Neutrophil (primary cell): ENCODE results near the gene METTL25.

Experiments
- H3K27ac ChIP-seq: fragments of 200-600 bp; sonication (generic); 2 replicates; pipeline ENCODE4 v1.5.1; 2016; ENCODE audit warnings: mild to moderate bottlenecking, moderate library complexity
- H3K27me3 ChIP-seq: fragments of 200-600 bp; sonication (generic); 2 replicates; pipeline ENCODE4 v1.6.0; 2016; ENCODE audit warnings: mild to moderate bottlenecking
- H3K36me3 ChIP-seq: fragments of 200-600 bp; sonication (generic); 2 replicates; pipeline ENCODE4 v1.5.1; 2017
- H3K4me1 ChIP-seq, 2 experiments: fragments of 200-600 bp in 1 of 2; sonication (generic) in 1 of 2; 1 replicate in 1 of 2; 2 replicates in 1 of 2; pipeline versions ENCODE4 v1.5.1 to v1.6.1; 2013 to 2016; ENCODE audit warnings: low read depth in 1 of 2, low read length in 1 of 2, mild to moderate bottlenecking in 1 of 2, moderate library complexity in 1 of 2; ENCODE audit not compliant: control insufficient read depth in 1 of 2, insufficient read depth in 1 of 2
- H3K4me3 ChIP-seq, 2 experiments: fragments of 200-600 bp in 1 of 2; sonication (generic) in 1 of 2; 1 replicate in 1 of 2; 2 replicates in 1 of 2; pipeline ENCODE4 v1.5.1; 2013 to 2016; ENCODE audit warnings: low read depth in 1 of 2, low read length in 1 of 2, mild to moderate bottlenecking in 1 of 2, moderate library complexity in 1 of 2
- H3K9me3 ChIP-seq: fragments of 200-600 bp; sonication (generic); 2 replicates; pipeline ENCODE4 v1.5.1; 2016
- TF ChIP-seq, protein P1 (sequence below): fragments of 200-600 bp; sonication (generic); IDR thresholded peaks from 2 replicates; pipeline ENCODE4 v1.5.1; 2016; ENCODE audit warnings: antibody characterized with exemption

The METTL25 gene

DNA sequence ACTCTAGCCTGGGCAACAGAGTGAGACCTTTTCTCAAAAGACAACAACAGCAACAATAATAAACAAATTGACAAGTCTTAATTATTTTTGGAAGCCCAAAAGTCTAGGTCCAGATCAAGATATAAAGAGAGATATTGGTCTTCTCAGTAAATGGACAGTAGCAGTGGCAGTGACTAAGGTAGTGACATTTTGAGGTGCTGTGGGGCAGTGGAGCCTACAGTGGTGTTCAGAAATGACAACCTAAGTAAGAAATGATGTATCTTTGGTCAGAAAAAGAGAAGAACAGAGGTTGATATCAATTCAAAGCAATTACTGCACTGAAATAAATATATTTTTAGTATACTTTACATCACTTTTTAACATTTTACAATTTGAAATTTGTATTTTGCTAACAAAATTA lies 20.7 kb downstream of the METTL25 start:
- H3K27me3 ChIP-seq: no peaks in the 10 kb centered on the region
- TF ChIP-seq, protein P1, sequence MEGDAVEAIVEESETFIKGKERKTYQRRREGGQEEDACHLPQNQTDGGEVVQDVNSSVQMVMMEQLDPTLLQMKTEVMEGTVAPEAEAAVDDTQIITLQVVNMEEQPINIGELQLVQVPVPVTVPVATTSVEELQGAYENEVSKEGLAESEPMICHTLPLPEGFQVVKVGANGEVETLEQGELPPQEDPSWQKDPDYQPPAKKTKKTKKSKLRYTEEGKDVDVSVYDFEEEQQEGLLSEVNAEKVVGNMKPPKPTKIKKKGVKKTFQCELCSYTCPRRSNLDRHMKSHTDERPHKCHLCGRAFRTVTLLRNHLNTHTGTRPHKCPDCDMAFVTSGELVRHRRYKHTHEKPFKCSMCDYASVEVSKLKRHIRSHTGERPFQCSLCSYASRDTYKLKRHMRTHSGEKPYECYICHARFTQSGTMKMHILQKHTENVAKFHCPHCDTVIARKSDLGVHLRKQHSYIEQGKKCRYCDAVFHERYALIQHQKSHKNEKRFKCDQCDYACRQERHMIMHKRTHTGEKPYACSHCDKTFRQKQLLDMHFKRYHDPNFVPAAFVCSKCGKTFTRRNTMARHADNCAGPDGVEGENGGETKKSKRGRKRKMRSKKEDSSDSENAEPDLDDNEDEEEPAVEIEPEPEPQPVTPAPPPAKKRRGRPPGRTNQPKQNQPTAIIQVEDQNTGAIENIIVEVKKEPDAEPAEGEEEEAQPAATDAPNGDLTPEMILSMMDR: no peak
- no peaks in the 10 kb centered on the region for H3K36me3 ChIP-seq
- H3K27ac ChIP-seq: no peak overlapping the region
- no peaks in the 10 kb centered on the region for H3K4me1 ChIP-seq
- H3K9me3 ChIP-seq: no peaks in the 10 kb centered on the region
- no peak overlapping the region for H3K4me3 ChIP-seq

DNA sequence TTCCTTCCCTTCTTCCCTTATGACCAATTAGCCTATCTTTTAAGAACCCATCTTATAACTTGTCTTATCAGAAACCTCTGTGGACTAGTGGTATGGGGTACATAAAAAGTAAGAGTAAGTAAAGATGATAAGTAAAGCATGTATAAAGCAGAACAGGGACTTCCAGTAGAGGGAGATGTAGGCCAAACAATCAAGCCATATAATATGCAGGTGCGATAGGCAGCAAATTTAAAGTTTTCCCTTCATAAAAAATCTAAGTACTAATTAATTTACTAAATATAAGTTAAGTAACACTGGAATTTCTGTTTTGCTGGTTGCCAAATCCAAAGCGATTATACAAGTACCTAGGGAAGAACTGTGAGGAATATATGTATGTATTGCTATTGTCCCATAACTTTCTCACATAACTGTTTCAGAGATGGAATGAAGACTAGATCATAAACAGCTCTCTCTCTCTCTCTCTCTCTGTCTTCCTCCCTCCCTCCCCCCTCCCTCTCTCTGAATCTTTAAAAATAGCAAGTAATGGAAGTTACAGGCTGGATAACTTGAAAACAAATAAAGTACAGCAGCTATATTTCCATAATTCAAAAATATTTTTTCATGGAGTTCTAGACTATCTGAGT lies 25.7 kb downstream of the METTL25 start:
- no peak overlapping the region for H3K4me3 ChIP-seq
- no peaks in the 10 kb centered on the region for H3K9me3 ChIP-seq
- no peak overlapping the region for H3K27ac ChIP-seq
- H3K36me3 ChIP-seq: peaks cover 3% of the 10 kb centered on the region
- no peaks in the 10 kb centered on the region for H3K4me1 ChIP-seq
- TF ChIP-seq, protein P1: no peak
- H3K27me3 ChIP-seq: no peaks in the 10 kb centered on the region

DNA sequence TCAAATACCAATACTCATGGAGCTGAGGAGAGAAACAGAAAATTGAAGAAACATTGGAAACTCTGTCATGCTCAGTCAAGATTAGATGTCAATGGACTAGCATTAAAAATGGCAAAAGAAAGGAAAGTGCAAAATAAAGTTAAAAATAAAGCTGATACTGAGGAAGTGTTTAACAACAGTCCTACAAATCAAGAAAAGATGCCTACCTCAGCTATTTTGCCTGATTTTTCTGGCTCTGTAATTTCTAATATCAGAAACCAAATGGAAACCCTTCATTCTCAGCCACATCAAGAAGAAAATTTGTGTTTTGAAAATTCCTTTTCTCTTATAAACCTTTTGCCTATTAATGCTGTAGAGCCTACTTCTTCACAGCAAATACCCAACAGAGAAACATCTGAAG lies 40.5 kb downstream of the METTL25 start:
- TF ChIP-seq, protein P1: no peak
- Histone ChIP-seq H3K27ac (no peak overlapping the region), H3K9me3 (no peaks in the 10 kb centered on the region), H3K4me3 (no peak overlapping the region), H3K36me3 (peaks cover 4% of the 10 kb centered on the region), H3K4me1 (no peaks in the 10 kb centered on the region), H3K27me3 (no peaks in the 10 kb centered on the region)

DNA sequence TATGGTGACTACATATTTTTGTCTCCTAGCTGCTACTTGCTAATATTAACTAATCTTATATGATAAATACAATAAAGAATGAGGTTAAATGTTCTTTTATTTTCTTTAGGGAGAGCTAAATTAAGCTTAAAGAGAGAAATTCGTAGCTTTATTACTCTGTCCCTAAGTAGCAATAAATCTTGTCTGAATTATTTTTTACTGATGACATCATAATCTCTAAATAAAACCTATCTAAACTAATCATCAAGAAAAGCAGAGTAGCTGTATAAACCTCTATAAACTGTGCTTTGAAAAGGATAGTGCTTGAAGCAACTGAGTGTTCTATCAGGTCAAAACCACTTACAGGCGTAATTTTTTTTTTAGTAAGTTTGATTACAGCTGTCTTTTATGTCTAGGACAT lies 42.5 kb downstream of the METTL25 start:
- Histone ChIP-seq H3K4me1 (no peaks in the 10 kb centered on the region), H3K9me3 (no peaks in the 10 kb centered on the region), H3K4me3 (no peak overlapping the region), H3K27me3 (no peaks in the 10 kb centered on the region), H3K36me3 (peaks cover 4% of the 10 kb centered on the region), H3K27ac (no peak overlapping the region)
- TF ChIP-seq, protein P1: no peak

DNA sequence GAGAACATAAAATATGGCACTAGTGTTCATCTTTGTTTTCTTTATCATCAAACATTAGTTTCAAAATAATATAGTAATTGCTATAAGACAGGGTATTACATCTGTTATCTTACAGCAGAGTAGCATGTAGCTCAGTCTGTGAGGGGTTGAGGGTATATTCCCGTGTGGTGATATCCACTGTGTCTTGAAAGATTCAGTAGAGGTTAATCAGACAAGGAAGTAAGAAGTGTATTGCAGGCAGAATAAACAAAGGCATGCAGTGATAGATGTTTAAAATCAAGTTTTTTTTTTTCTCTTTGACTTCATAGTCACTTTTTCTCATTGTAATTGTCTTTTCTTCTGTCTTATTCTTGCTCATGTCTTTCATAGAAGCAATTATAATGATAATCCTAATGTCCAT lies 48.3 kb downstream of the METTL25 start:
- no peaks in the 10 kb centered on the region for H3K36me3 ChIP-seq
- TF ChIP-seq, protein P1: no peak
- no peak overlapping the region for H3K27ac ChIP-seq
- no peaks in the 10 kb centered on the region for H3K9me3 ChIP-seq
- no peak overlapping the region for H3K4me3 ChIP-seq
- H3K4me1 ChIP-seq: no peaks in the 10 kb centered on the region
- no peaks in the 10 kb centered on the region for H3K27me3 ChIP-seq
